ENCODE data around the gene FGGY.

Gene FGGY

GRCh38 chr1:59730302-59730701, 433.4 kb downstream of the FGGY start:
- Histone ChIP-seq H3K27me3 (ENCODE audit: insufficient read depth, poor library complexity, severe bottlenecking) (no peaks in the 10 kb centered on the region), H3K4me1 (ENCODE audit: insufficient read depth, poor library complexity, severe bottlenecking) (peaks cover 23% of the 10 kb centered on the region), H3K27ac (ENCODE audit: poor library complexity, severe bottlenecking) (peak overlapping the region; percentile 83), H3K9me3 (ENCODE audit: severe bottlenecking) (no peaks in the 10 kb centered on the region), H3K4me3 (ENCODE audit: severe bottlenecking) (no peak overlapping the region), H3K36me3 (ENCODE audit: low read depth) (no peaks in the 10 kb centered on the region)
- ATAC-seq (ENCODE audit: low read depth) (peak; percentile 91), DNase-seq (ENCODE audit: low spot score) (no peak)
- TF ChIP-seq, protein P1, sequence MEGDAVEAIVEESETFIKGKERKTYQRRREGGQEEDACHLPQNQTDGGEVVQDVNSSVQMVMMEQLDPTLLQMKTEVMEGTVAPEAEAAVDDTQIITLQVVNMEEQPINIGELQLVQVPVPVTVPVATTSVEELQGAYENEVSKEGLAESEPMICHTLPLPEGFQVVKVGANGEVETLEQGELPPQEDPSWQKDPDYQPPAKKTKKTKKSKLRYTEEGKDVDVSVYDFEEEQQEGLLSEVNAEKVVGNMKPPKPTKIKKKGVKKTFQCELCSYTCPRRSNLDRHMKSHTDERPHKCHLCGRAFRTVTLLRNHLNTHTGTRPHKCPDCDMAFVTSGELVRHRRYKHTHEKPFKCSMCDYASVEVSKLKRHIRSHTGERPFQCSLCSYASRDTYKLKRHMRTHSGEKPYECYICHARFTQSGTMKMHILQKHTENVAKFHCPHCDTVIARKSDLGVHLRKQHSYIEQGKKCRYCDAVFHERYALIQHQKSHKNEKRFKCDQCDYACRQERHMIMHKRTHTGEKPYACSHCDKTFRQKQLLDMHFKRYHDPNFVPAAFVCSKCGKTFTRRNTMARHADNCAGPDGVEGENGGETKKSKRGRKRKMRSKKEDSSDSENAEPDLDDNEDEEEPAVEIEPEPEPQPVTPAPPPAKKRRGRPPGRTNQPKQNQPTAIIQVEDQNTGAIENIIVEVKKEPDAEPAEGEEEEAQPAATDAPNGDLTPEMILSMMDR (IDR thresholded peaks at IDR 0.05; ENCODE audit: poor library complexity, severe bottlenecking), result no peak

DNA sequence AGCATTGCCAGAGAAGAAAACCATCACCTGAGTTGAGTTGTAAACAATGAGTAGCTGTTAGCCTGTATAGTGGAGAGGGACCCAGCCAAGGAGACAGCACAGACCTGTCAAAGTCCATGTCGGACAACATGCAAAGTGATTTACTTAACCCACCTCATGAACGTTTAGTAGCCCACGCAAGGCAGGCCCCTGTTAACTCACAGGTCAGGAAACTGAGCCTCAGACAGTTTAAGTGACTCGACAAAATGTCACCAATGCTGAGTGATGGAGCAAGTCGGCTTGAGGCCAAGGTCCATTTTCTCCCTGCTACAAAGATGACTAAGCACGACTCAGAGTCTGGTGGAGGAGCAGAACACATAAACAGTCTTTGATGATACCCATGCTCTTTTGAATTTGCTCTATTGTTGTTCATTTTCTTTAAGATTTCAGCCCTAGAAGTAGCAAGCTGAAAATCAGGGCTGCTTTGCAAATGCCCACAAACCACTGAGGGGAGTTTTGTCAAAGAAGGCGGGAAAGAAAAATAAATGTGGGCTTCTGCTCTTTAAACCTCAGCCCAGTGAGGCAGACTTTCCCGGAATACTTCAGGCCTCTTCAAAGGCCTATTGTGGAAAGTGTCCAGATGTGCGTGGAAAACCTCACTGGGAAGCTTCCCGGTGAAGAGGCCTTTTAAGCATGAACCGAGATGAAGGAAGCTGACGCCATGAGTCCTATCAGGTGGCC, 434.0 kb downstream of the FGGY start:
- Histone ChIP-seq H3K9me3 (ENCODE audit: severe bottlenecking) (no peaks in the 10 kb centered on the region), H3K27me3 (ENCODE audit: insufficient read depth, poor library complexity, severe bottlenecking) (no peaks in the 10 kb centered on the region), H3K36me3 (ENCODE audit: low read depth) (no peaks in the 10 kb centered on the region), H3K4me3 (ENCODE audit: severe bottlenecking) (no peak overlapping the region), H3K27ac (ENCODE audit: poor library complexity, severe bottlenecking) (peak overlapping the region; percentile 83), H3K4me1 (ENCODE audit: insufficient read depth, poor library complexity, severe bottlenecking) (peaks cover 23% of the 10 kb centered on the region)
- peak; percentile 84 for ATAC-seq (ENCODE audit: low read depth)
- TF ChIP-seq, protein P1 (IDR thresholded peaks at IDR 0.05; ENCODE audit: poor library complexity, severe bottlenecking), result no peak
- DNase-seq (ENCODE audit: low spot score), result no peak

GRCh38 chr1:59731591-59731990, 434.7 kb downstream of the FGGY start:
- Histone ChIP-seq H3K36me3 (ENCODE audit: low read depth) (no peaks in the 10 kb centered on the region), H3K4me3 (ENCODE audit: severe bottlenecking) (no peak overlapping the region), H3K27me3 (ENCODE audit: insufficient read depth, poor library complexity, severe bottlenecking) (no peaks in the 10 kb centered on the region), H3K4me1 (ENCODE audit: insufficient read depth, poor library complexity, severe bottlenecking) (peaks cover 23% of the 10 kb centered on the region), H3K27ac (ENCODE audit: poor library complexity, severe bottlenecking) (peak overlapping the region; percentile 83), H3K9me3 (ENCODE audit: severe bottlenecking) (no peaks in the 10 kb centered on the region)
- DNase-seq (ENCODE audit: low spot score) (no peak), ATAC-seq (ENCODE audit: low read depth) (no peak)
- TF ChIP-seq, protein P1 (IDR thresholded peaks at IDR 0.05; ENCODE audit: poor library complexity, severe bottlenecking), result no peak

DNA sequence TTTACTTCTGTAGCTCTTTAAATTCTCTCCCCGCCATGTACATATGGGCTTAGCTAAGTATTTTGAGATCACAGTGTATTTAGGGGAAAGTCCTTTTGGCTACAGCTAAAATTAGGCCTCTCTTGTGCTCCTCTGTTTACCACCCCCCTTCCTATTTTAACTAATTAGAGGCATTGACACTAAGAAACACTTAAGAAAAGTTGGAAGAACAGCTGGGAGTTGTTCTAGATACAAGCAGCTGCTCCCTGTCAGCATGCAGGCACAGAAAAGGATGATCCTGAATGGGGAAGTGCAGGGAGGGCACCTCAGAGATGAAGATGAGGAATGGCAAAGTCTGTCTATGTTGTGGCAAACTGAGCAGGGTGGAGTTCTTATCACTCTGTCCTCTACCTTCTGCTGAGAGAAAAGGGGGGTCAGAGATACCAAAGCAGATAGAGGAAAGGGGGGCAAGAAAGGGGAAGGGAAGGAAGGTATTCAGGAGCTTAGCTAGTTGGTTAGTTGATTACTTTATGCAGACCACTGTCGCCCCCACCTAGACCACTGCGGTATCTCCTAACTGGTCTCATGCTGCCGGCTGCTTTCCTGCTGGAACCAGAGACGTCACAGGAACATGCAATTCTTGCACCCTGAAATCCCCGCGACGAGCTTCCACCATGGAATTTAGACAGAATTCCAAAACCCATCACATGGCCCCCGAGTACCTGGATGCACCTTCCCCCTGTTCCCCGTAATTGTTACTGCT, 435.5 kb downstream of the FGGY start:
- H3K4me1 ChIP-seq (ENCODE audit: insufficient read depth, poor library complexity, severe bottlenecking), result peaks cover 23% of the 10 kb centered on the region
- no peaks in the 10 kb centered on the region for H3K36me3 ChIP-seq (ENCODE audit: low read depth)
- TF ChIP-seq, protein P1 (IDR thresholded peaks at IDR 0.05; ENCODE audit: poor library complexity, severe bottlenecking), result no peak
- DNase-seq (ENCODE audit: low spot score), result no peak
- peaks cover 2% of the 10 kb centered on the region for H3K9me3 ChIP-seq (ENCODE audit: severe bottlenecking)
- no peak overlapping the region for H3K4me3 ChIP-seq (ENCODE audit: severe bottlenecking)
- H3K27me3 ChIP-seq (ENCODE audit: insufficient read depth, poor library complexity, severe bottlenecking), result no peaks in the 10 kb centered on the region
- peak overlapping the region; percentile 83 for H3K27ac ChIP-seq (ENCODE audit: poor library complexity, severe bottlenecking)
- no peak for ATAC-seq (ENCODE audit: low read depth)
